HCT116 (cell line): ENCODE measurements around the gene LDAH.

ENCODE experiments used
- ATF3 ChIP-seq: IDR thresholded peaks from 2 replicates; pipeline ENCODE4 v1.6.1; 2012
- CEBPB ChIP-seq: IDR thresholded peaks from 2 replicates; pipeline ENCODE4 v1.6.1; 2012; ENCODE audit warnings: low read depth
- CTCF ChIP-seq, 3 experiments: fragments of 200-600 bp in 1 of 3; sonication (generic) in 1 of 3; IDR thresholded peaks in 2 of 3; conservative IDR thresholded peaks in 1 of 3; 2 replicates each; pipeline ENCODE4 v1.5.1; 2012 to 2017; ENCODE audit warnings: low read depth in 2 of 3, low read length in 2 of 3, antibody characterized with exemption in 1 of 3, borderline replicate concordance in 1 of 3, control low read depth in 1 of 3, mild to moderate bottlenecking in 1 of 3, mixed read lengths in 1 of 3, mixed run types in 1 of 3, moderate library complexity in 1 of 3; ENCODE audit not compliant: insufficient read depth in 1 of 3
- EZH2phosphoT487 ChIP-seq: fragments of 200-600 bp; IDR thresholded peaks from 2 replicates; pipeline ENCODE4 v1.6.1; 2018; ENCODE audit warnings: antibody characterized with exemption, borderline replicate concordance
- POLR2A ChIP-seq: IDR thresholded peaks from 2 replicates; pipeline ENCODE4 v1.7.0; 2011; ENCODE audit warnings: borderline replicate concordance; ENCODE audit not compliant: insufficient read depth, insufficient read length; ENCODE audit errors: extremely low read depth
- REST ChIP-seq: IDR thresholded peaks from 2 replicates; pipeline ENCODE4 v1.6.1; 2012; ENCODE audit warnings: low read depth
- SRF ChIP-seq: IDR thresholded peaks from 2 replicates; pipeline ENCODE4 v1.6.1; 2012; ENCODE audit warnings: low read depth
- TCF7L2 ChIP-seq: IDR thresholded peaks from 2 replicates; pipeline ENCODE4 v1.7.0; 2011; ENCODE audit warnings: borderline replicate concordance, inconsistent platforms; ENCODE audit not compliant: insufficient read depth, insufficient read length; ENCODE audit errors: extremely low read depth

- no peak for TF ChIP-seq POLR2A
- TF ChIP-seq CTCF (IDR thresholded peaks at IDR 0.05 in 2 of 3, conservative IDR thresholded peaks at IDR 0.05 in 1 of 3; ENCODE audit: borderline replicate concordance in 1 of 3, insufficient read depth in 1 of 3, low read depth in 2 of 3, low read length in 2 of 3): no peak
- no peak for TF ChIP-seq TCF7L2
- no peak for TF ChIP-seq CEBPB
- no peak for TF ChIP-seq EZH2phosphoT487
- no peak for TF ChIP-seq SRF
- TF ChIP-seq ATF3: no peak
- no peak for TF ChIP-seq REST
These were observed 120.3 kb downstream of the LDAH start for GRCh38 chr2:20702563-20702962.
